SJCRH30 (cell line): Measurements from ENCODE around the gene TRIM54. TPM values are rescaled to one million over a fixed set of nuclear protein-coding genes. Genes with fewer than 3 reads are reported as not detected.
"Not testable (repeated sequence)": the region's sequence is repeated elsewhere in the genome, so short reads cannot be mapped to it uniquely, and the experiment has no call there.

Source experiments
- DNase-seq, 2 experiments: peaks; one replicate each; pipeline ENCODE4 v3.0.0-alpha.2; 2015 to 2020
- H3K27ac ChIP-seq: fragments of 250-450 bp; sonication (Bioruptor Pico); 2 replicates; pipeline ENCODE4 v1.5.1; 2020; ENCODE audit warnings: mild to moderate bottlenecking, moderate library complexity
- H3K27me3 ChIP-seq: fragments of 250-450 bp; sonication (Bioruptor Pico); 2 replicates; pipeline ENCODE4 v1.5.1; 2020; ENCODE audit warnings: mild to moderate bottlenecking, moderate library complexity
- H3K36me3 ChIP-seq: fragments of 250-450 bp; sonication (Bioruptor Pico); 2 replicates; pipeline ENCODE4 v1.5.1; 2020; ENCODE audit warnings: mild to moderate bottlenecking, moderate library complexity
- H3K4me1 ChIP-seq: fragments of 250-450 bp; sonication (Bioruptor Pico); 2 replicates; pipeline ENCODE4 v1.5.1; 2020; ENCODE audit warnings: mild to moderate bottlenecking, moderate library complexity
- H3K4me3 ChIP-seq: fragments of 250-450 bp; sonication (Bioruptor Pico); 2 replicates; pipeline ENCODE4 v1.5.1; 2020; ENCODE audit warnings: mild to moderate bottlenecking, moderate library complexity
- H3K9me3 ChIP-seq: fragments of 250-450 bp; sonication (Bioruptor Pico); replicated peaks from 2 replicates; pipeline ENCODE4 v1.5.1; 2020; ENCODE audit warnings: mild to moderate bottlenecking, moderate library complexity
- total RNA-seq: library from RNA; depleted of rRNA; stranded (reverse); fragments of >200 nt; shearing (Covaris generic); gene quantifications from 2 replicates; pipeline ENCODE4 v1.2.3, GENCODE V29; 2014

TRIM54 gene
- total RNA-seq, 1 experiment from 2014 or later: 0.34 TPM

- no peaks in the 10 kb centered on the region for H3K9me3 ChIP-seq
- no peaks in the 10 kb centered on the region for H3K27me3 ChIP-seq
- H3K27ac ChIP-seq: no peak overlapping the region
- H3K36me3 ChIP-seq: peaks cover 4% of the 10 kb centered on the region; the same call in 1 of the 2 replicates
- no peak for DNase-seq
- H3K4me1 ChIP-seq: no peaks in the 10 kb centered on the region; the same call in 1 of the 2 replicates
- no peak overlapping the region for H3K4me3 ChIP-seq
Measured at GRCh38 chr2:27306573-27307286, 24.5 kb downstream of the TRIM54 start.

- Histone ChIP-seq H3K36me3 (peaks cover 4% of the 10 kb centered on the region; the same call in 1 of the 2 replicates), H3K27ac (no peak overlapping the region), H3K4me3 (no peak overlapping the region), H3K4me1 (no peaks in the 10 kb centered on the region; the same call in 1 of the 2 replicates), H3K9me3 (no peaks in the 10 kb centered on the region), H3K27me3 (no peaks in the 10 kb centered on the region)
- no peak for DNase-seq
Measured at GRCh38 chr2:27307287-27307544, 25.0 kb downstream of the TRIM54 start.

DNA sequence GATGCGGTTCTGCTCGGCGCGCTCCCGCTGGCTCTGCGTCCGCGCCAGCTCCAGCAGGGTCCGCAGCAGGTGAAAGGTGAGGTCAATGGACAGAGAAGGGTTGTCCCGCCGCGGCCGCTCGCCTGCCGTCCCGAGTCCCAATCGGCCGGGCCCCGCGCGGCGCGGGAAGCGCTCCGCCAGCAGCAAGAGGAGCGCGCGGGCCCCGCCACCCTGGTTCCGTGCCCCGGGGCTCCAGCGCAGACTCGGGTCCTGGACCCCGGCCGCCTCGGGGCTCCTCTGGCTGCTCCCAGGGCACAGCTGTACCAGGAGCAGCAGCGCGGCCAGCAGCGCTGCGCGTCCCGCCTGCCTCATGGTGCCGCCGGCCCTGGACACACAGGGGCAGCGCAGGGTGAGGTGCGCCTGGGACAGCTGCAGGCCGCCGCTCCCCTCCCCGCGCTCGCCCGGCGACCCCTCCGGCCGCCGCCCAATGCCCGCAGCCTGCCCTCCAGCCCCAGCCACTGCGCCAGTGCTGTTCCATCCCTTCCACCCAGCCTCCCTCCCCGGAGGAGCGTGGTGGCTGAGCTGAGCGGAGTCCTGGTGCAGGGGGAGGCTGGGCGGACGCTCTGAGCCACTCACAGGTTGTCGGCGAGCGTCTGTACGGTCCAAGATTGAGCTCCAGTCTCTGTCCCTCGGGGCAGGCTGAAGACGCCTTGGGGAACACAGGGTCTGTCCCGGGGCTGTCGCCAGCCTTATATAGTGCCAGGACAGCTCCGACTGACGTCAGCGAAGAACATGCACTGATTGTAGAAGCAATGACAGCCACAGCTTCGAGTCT is 25.5 kb downstream of the TRIM54 start:
- H3K9me3 ChIP-seq: no peaks in the 10 kb centered on the region
- H3K27me3 ChIP-seq: no peaks in the 10 kb centered on the region
- no peak for DNase-seq

GRCh38 chr2:27308359-27308881 is 26.2 kb downstream of the TRIM54 start, which contains the start of gene UCN:
UCN (minus strand) TSS chr2:27308445; CDS start chr2:27307895, 550 bp downstream.
- no peak within 1 kb of the TSS for H3K27ac ChIP-seq

More for the DNA sequence above, 25.5 kb downstream of the TRIM54 start:
- Histone ChIP-seq H3K27ac (no peak overlapping the region), H3K4me1 (no peaks in the 10 kb centered on the region; the same call in 1 of the 2 replicates), H3K4me3 (no peak overlapping the region), H3K36me3 (peaks cover 4% of the 10 kb centered on the region; the same call in 1 of the 2 replicates)

GRCh38 chr2:27309651-27310050 is 27.4 kb downstream of the TRIM54 start:
- no peak for DNase-seq
- H3K27ac ChIP-seq: no peak overlapping the region
- no peaks in the 10 kb centered on the region for H3K27me3 ChIP-seq
- H3K4me3 ChIP-seq: no peak overlapping the region
- no peaks in the 10 kb centered on the region for H3K4me1 ChIP-seq
- no peaks in the 10 kb centered on the region for H3K9me3 ChIP-seq
- H3K36me3 ChIP-seq: peaks cover 4% of the 10 kb centered on the region; the same call in 1 of the 2 replicates

More at GRCh38 chr2:27308359-27308881, 26.2 kb downstream of the TRIM54 start, which contains the start of gene UCN:
- Histone ChIP-seq H3K36me3 (peaks cover 4% of the 10 kb centered on the region; the same call in 1 of the 2 replicates), H3K4me3 (no peak within 1 kb of the TSS), H3K4me1 (no peaks in the 10 kb centered on the region; the same call in 1 of the 2 replicates), H3K9me3 (no peaks in the 10 kb centered on the region), H3K27me3 (no peaks in the 10 kb centered on the region)
- DNase-seq: peak; percentile 30 to 33

GRCh38 chr2:27312152-27312551 is 29.9 kb downstream of the TRIM54 start:
- DNase-seq: no peak
- no peak overlapping the region for H3K4me3 ChIP-seq
- no peaks in the 10 kb centered on the region for H3K9me3 ChIP-seq
- no peaks in the 10 kb centered on the region for H3K4me1 ChIP-seq
- peaks cover 4% of the 10 kb centered on the region; the same call in 1 of the 2 replicates for H3K36me3 ChIP-seq
- H3K27ac ChIP-seq: no peak overlapping the region
- no peaks in the 10 kb centered on the region for H3K27me3 ChIP-seq

DNA sequence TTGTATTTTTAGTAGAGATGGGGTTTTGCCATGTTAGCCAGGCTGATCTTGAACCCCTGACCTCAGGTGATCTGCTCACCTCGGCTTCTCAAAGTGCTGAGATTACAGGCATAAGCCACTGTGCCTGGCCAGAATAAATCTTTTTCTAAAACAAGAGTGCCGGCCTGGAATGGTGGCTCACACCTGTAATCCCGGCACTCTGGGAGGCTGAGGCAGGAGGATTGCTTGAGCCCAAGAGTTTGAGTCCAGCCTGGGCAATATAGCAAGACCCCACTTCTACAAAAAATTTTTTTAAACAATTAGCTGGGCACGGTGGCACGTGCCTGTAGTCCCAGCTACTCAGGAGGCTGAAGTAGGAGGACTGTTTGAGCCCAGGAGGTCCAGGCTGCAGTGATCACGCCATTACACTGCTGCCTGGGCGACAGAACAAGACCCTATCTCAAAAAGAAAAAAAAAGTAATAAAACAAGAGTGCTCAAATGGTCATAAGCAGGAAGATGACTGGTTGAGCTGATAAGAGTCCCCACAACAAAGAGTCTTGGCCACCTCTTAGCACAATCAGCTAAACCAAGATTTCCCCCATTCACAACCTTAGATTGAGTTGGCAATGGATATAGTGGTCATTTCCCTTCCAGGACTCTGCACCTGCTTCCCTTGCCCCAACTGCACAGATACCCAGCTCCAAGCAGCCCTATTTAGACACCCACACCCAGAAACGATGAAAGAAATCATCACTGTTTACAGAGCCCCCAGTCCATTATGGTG is 31.8 kb downstream of the TRIM54 start:
- no peaks in the 10 kb centered on the region for H3K9me3 ChIP-seq
- H3K27me3 ChIP-seq: no peaks in the 10 kb centered on the region
- H3K4me3 ChIP-seq: no peak overlapping the region
- no peak for DNase-seq
- no peaks in the 10 kb centered on the region for H3K36me3 ChIP-seq
- no peak overlapping the region for H3K27ac ChIP-seq
- no peaks in the 10 kb centered on the region for H3K4me1 ChIP-seq

- no peak overlapping the region for H3K27ac ChIP-seq
- H3K4me1 ChIP-seq: no peaks in the 10 kb centered on the region
- no peak for DNase-seq
- no peaks in the 10 kb centered on the region for H3K9me3 ChIP-seq
- H3K27me3 ChIP-seq: no peaks in the 10 kb centered on the region
- H3K4me3 ChIP-seq: no peak overlapping the region
- H3K36me3 ChIP-seq: no peaks in the 10 kb centered on the region
Measured at GRCh38 chr2:27314709-27315108, 32.5 kb downstream of the TRIM54 start.

DNA sequence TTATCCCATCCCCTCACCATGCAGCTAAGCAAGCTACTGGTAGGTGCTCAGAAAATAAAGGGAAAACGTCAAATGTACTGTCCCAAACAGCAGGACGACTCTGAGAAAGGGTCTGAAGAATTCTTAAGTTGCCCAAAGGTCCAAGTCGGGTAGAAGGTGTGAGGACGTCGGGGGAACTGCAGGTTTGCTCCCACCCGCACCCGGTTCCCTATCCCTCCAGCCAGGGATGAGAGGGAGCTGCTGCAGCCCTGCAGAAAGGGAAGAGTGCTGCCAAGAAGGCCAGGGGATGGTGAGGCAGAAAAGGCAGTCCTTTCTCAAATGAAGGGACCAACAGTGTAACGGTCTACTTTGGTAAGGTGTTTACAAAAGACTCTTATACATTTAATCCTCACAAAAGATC is 32.9 kb downstream of the TRIM54 start:
- H3K4me3 ChIP-seq: no peak overlapping the region
- H3K4me1 ChIP-seq: no peaks in the 10 kb centered on the region
- H3K27me3 ChIP-seq: no peaks in the 10 kb centered on the region
- H3K27ac ChIP-seq: no peak overlapping the region
- H3K36me3 ChIP-seq: no peaks in the 10 kb centered on the region
- H3K9me3 ChIP-seq: no peaks in the 10 kb centered on the region
- no peak for DNase-seq

DNA sequence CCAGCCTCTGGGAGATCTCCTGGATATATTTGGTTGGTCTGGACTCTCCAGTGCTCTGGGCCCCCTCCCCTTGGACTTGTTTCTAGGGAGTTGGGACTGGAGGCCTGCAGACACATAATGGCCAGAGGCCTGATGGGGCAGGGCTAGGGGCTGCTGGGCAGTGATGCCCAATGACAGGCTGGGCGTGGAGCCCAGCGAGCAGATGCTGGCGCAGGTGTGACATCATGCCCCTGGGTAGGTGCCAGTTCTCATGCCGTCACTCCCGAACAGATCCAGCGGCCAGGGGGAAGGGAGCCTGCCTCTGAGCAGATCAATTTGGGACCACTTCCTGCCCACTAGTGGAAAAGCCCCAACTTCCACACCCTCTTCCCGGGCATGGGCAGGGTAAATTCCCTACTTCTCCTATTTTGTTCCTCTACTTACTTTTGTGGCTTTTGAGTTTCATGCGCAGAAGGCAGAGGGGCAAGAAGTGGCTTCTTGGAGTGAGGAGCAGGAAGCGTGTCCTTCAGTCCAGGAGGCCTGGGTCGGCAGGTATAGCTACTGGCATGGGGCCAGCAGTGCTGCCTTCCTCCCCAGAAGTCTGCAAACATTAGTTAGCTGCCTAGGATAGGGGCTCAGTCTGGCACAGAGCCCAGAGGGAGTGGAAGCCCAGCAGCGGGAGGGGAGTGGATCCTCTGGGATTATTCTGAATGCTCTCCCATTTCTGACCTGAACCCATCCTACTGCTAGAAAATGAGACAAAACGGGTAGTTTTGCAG is 34.6 kb downstream of the TRIM54 start:
- Histone ChIP-seq H3K4me1 (peaks cover 12% of the 10 kb centered on the region; the same call in 1 of the 2 replicates), H3K27me3 (no peaks in the 10 kb centered on the region), H3K27ac (no peak overlapping the region), H3K9me3 (no peaks in the 10 kb centered on the region), H3K4me3 (no peak overlapping the region), H3K36me3 (no peaks in the 10 kb centered on the region)
- no peak for DNase-seq

- H3K9me3 ChIP-seq, H3K27me3 ChIP-seq, H3K4me3 ChIP-seq, H3K36me3 ChIP-seq, DNase-seq, H3K27ac ChIP-seq: not testable (repeated sequence)
- H3K4me1 ChIP-seq: peaks cover 19% of the 10 kb centered on the region; the same call in 1 of the 2 replicates
Measured at GRCh38 chr2:27319839-27320238, 37.6 kb downstream of the TRIM54 start.

DNA sequence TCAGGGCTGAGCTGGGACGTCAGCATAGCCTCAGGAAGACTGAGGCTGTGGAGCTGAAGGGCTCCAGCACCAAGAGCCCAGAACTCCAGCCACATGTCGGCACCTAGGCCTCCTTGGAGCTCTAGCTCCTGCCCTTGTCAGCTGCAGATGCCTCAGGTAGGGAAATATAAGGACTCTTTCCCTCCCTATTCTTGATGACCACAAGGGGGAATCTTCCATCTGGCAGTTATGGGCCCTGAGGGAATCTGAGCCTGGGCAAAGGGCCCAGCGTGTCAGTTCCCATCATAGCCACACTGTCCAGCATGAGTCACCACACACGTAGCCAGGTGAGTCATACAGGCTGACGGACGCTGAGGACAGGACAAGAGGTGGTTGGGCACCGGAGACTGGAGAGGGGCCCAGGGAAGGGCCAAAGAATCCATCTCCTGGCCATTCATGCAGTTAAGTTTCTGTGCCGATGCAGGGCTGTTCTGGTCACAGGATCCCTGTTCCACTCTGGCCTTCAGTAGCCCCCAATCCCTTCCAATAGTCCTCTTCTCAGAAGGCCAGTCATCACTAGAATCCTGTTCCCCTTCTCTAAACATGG is 38.8 kb downstream of the TRIM54 start:
- Histone ChIP-seq H3K27ac (no peak overlapping the region), H3K9me3 (no peaks in the 10 kb centered on the region), H3K4me3 (no peak overlapping the region), H3K27me3 (no peaks in the 10 kb centered on the region), H3K36me3 (peaks cover 3% of the 10 kb centered on the region; the same call in 1 of the 2 replicates), H3K4me1 (peaks cover 19% of the 10 kb centered on the region; the same call in 1 of the 2 replicates)
- DNase-seq: peak; percentile 71 to 75

- peaks cover 19% of the 10 kb centered on the region; the same call in 1 of the 2 replicates for H3K4me1 ChIP-seq
- peak in 1 of 2 experiments; percentile 26 for DNase-seq
- no peaks in the 10 kb centered on the region for H3K27me3 ChIP-seq
- H3K36me3 ChIP-seq: peaks cover 15% of the 10 kb centered on the region
- H3K9me3 ChIP-seq: no peaks in the 10 kb centered on the region
- H3K4me3 ChIP-seq: peak overlapping the region; percentile 88
- H3K27ac ChIP-seq: peak overlapping the region; percentile 89
Measured at GRCh38 chr2:27322301-27322765, 40.1 kb downstream of the TRIM54 start.
